NCI-H2196 treated with DMSO at 0.1 percent for 48 hours (cell line): ENCODE data around the gene AFAP1.
"Not testable (repeated sequence)": the region's sequence is repeated elsewhere in the genome, so short reads cannot be mapped to it uniquely, and the experiment has no call there.

Experiments
- DNase-seq: peaks from one replicate; lab custom pipeline; 2025; ENCODE audit not compliant: unreplicated experiment; lab: John Stamatoyannopoulos, UW

AFAP1 gene

DNA sequence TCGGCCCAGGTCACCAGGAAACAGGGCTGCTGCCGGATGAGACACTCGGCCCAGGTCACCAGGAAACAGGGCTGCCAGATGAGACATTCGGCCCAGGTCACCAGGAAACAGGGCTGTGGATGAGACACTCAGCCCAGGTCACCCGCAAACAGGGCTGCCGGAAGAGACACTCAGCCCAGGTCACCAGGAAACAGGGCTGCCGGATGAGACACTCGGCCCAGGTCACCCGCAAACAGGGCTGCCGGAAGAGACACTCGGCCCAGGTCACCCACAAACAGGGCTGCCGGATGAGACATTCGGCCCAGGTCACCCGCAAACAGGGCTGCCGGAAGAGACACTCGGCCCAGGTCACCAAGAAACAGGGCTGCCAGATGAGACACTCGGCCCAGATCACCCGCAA, 21.5 kb downstream of the AFAP1 start:
- not testable (repeated sequence) for DNase-seq

DNA sequence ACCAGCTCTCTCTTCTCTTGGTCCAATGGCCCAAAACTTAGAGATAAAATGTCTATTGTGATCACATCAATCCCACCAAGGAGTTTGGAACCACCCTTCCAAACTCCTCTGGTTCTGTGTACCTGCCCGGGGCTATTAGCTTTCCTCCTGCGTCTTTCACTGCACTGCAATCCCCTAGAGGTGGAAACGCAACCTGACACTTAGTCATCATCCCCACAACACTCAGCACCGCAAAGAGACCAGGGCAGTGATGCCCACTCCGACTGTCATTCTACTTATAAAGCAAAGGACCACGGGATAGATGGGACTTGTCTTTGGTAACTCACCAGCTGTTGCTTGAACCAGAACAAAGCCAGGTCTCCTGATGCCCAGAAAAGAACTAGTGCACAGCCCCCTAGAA, 22.0 kb downstream of the AFAP1 start:
- DNase-seq, result no peak

DNA sequence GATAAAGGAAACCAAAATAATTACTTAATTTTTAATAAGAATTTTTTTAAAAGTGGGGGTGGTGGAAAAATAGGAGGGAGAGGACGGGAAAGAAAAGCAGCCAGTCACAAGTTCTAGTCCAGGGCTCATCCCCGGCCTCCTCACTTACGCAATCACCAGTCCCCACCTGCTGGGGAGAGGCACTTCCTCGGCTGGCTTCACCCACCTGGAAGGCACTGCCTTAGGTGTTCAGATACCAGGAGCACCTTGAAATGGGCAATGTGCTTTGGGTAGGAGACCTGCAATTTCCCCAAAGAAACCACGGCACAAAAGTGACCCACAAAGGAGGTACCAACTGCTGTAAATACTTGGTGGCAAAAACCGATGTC, 23.8 kb downstream of the AFAP1 start:
- DNase-seq, result no peak

DNA sequence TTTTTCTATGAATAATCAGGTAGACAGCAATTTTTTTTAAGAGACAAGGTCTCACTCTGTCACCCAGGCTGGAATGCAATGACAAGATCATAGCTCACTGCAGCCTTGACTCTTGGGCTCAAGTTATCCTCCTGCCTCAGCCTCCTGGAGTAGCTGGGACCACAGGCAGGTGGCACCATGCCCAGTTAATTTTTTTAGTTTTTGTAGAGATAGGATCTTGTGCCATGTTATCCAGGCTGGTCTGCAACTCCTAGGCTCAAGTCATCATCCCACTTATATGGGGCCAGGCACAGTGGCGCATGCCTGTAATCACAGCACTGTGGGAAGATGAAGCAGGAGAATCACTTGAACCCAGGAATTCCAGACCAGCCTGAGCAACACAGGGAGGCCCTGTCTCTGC, 26.8 kb downstream of the AFAP1 start:
- DNase-seq, result no peak

DNA sequence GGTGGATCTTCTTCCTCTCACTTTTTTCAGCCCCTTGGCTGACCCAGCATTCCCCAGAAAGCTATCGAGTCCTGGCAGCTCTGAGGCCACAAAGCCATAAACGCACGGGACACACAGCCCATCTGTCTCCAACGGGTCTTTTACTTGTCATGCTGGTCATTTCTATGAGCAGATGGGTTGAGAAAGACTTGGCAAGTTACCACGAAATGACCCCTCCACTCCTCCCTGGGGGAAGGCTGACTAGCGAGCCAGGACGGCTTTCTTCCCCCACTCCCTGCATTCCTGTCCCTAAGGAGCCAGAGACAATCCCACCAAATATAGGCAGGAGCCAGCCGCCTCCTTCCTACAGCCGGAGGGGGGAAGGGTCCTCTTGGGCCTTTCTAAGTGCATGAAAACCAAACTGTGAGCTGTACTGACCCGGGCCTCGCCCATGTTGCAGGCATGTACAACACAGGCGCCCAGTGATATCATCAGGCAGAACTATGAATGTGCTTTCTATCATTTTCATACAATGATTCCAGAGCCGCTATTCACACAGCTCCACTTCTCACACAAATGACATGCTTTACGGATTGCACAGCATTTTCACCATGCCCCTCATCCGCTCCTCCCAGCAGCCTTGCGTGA, 28.6 kb downstream of the AFAP1 start:
- DNase-seq, result no peak

DNA sequence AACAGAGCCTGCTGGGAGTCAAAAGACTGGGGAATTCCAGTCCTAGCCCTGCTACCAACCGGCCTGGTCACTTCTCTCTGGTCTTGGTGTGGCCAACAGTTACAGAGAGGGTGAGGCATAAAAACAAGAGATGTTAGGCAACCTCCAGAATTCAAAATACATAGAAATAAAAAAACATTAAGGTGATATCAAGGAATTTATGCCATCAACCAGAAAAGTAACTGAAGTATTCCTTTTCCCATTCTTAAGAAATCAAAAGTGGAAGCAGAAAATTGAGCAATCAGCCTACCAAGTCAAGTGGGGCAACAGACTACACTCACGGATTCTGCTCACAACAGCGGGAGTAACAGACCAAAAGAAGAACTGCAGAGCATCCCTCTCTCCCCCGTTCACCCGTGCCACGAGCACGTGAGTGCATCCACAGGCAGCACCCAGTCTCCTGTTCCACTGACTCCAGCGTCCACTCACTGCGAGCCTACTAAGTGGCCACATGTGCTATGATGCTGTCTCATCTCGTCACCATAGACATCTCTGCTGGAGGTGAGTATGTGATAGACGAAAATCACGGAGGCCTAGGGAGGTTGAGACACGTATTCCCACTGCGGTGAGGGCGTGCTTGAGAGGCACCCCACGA, 29.3 kb downstream of the AFAP1 start:
- no peak for DNase-seq

DNA sequence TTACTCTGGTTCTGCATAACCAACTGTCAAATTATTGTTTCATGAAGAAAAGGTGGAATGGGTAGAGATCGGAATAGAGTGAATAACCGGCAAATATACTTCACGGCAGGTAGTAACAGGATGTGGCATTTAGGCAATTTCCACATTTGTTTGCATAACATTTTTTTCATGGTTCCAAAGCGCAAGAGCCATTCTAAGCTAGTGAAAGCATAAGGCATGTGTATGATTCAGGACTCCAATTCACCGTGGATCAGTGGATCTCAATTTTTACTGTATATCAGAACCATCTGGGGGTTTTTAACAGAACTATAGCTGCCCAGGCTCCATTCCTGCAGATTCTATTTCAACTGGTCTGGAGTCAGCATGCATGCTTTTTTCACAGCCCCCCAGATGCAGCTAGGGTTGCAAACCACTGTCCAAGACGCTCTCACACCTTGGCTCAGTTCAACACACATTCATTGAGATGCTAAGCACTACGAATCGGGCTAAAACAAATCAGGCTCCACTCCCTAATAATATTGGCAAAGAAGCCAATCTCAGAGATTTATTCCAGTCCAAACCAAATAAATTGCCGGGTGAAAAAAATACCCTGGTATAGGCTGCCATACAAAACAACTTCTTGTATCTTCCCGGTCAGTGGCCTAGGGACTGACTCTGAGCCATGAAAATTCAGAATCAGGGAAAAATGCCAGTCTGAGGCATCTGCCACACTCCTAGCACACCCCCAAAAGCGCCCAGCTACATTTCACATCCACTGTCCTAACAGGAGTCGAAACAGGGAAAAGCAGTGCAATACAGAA, 30.0 kb downstream of the AFAP1 start:
- DNase-seq, result no peak

DNA sequence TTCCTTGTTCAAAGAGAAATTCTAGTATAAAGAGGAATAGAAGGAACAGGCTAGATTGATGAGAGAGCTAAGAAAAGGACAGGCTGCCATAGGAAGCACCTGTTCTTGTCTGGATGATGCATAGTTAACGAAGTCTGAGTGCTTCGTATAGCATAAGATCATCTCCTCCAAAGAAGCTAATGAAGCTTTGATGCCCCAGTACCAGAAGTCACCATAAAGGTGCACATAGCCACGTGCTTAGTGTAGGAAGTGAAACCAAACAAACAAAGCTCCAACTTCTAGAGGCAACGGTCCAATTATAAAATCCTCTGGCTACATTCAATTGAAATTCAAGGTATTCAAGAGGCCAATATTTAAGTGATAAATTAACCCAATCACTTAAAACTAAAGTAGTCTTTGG, 31.0 kb downstream of the AFAP1 start:
- no peak for DNase-seq

DNA sequence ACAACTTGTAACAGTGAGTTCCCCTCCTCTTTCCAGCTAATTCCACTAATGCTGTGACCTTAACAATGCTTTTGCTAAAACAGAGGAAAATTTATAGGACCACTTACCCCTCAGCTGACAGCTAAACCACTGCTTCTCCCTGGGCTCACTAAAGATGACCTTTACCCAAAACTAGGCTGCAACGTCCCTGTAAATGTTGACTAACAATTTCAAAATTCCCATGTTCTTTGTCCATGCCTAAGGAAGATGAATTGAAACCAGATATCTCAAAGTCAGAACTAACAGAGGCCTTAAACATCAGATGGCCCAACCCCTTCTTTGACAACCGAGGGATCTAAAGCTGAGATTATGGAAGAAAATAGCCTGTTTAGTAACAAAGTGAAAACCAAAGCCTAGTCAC, 32.5 kb downstream of the AFAP1 start:
- no peak for DNase-seq

DNA sequence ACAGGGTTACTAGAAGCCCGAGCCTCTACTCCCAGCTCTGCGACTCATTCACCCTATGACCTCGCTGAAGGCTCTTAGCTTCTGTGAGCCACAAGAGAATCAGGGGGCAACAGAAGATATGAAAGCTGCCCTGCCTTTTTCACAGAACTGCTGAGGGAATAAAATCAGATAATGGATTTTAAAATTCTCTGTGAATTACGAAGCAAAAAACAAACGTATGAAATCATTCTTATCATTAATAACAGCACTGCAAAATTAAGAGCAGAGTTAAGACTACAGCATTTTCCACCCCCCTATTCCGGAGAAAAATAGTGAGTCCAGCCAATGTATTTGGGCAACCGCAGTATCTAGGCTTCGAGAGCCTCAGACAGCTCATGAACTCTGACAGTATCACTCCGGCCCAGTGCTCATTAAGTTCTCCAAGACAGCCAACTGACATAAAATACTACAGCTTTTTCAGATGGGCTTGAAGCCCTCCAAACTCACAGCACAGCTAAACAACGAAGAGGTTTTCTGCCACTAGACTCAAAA, 33.4 kb downstream of the AFAP1 start:
- no peak for DNase-seq

DNA sequence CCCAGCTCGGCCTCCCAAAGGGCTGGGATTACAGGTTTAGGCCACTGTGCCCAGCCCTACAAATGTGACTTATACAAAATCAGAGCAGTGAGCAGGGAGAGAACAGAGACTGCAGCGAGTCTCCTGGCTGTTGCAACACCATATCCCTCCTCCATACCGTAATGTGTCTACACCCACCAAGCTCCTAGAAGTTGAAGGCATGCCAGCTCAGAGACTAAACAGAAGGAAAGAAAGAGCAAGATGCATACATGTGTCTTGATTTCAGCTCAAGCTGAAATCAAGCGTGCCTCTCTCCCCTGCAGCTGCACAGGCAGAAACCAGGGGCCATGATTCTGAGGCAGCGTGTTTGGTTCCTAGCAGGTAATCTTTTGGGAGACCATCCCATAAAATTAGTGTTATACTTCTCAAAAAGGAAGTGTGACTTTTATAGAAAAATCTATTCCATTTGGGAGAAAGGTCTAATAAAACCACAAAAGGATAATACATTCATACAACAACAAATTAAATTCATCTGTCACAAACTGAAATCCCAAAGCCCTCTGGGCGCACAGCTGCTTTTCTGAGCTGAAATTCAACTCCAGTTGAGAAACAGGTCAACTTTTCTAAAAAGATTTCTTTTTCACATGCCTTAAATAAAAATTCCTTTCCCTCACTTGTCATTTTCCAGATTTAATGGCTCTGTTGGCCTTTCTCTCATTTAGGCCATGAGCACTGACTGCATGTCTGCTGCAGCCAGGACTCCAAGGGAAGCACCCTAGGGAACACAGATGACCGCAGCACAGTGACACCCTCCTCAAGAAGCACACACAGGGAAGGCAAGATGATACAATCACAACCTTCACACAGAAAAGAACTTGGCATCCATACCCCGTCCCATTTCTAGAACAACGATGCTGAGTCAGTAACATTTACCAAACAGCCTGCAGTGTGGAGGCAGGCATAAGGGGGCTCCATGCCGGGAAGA, 34.4 kb downstream of the AFAP1 start:
- no peak for DNase-seq

DNA sequence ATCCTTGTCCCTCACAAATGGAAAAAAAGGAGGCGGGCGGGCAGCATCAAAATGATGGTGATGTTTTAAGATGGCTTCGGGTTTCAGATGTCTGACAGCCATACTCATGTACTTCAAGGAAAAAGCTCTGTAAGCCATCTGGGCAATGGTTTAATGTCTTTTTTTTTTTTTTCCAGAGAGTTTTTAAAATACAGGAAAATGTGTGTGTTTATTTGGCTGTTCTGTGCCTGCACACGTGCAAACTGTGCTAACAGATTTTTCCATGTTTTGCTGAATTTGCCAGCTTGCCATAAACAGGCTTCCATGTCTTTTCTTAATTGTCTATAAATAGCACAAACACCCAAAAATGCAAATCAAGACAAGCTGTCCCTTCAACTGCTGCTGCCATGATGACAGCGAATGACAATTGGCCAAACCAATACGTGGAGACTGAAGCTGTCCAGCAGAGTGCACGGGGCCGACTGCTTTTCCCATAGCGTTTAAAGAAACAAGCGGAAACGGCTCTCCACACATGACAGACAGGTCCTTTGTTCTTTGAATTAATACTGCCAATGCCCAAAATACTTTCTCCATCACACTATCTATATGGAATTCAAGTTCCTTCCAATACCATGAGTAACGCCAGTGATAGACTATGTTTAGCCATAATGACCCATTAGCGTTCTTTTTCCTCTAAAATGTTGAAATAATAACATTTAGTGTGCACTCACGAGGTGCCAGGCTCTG, 35.7 kb downstream of the AFAP1 start:
- DNase-seq, result no peak

DNA sequence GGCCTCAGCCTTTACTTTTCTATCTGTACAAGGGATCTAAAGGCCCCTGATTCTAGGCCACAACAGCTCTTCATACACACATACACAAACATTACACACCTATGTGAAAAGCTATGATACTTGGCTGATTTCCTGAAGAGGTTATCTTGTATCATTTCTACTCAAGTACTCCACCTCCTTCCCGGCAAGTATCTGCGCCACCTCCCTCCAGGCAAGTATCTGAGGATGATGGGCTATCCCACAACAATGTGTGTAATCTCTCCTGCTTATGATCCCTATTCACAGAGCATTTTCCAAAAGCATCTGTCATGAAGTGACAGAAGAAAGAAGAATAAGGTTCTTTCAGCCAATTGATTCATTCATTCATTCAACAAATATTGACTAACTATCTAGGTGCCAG, 36.8 kb downstream of the AFAP1 start:
- DNase-seq, result no peak

DNA sequence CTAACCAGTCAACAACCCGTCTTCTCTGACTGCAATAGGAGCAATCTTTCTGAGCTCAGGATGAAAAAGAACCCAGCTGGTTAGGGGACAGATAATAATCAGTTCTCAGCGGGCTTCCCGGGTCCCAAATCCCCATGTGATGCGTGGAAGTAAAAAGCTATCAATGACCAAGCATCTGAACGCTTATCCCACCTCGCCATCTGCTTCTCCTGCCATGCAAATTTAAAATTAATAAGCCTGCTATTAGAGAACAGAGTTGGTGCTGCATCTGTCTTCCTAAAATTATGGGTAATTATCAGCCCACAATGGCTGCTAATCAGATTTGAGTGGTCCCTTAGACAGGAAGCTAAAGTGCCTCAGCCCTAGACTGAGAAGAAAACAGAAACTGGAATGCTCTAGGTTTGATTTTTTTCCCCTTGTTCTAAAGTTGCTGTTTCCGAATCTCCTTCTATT, 37.5 kb downstream of the AFAP1 start:
- DNase-seq, result no peak

DNA sequence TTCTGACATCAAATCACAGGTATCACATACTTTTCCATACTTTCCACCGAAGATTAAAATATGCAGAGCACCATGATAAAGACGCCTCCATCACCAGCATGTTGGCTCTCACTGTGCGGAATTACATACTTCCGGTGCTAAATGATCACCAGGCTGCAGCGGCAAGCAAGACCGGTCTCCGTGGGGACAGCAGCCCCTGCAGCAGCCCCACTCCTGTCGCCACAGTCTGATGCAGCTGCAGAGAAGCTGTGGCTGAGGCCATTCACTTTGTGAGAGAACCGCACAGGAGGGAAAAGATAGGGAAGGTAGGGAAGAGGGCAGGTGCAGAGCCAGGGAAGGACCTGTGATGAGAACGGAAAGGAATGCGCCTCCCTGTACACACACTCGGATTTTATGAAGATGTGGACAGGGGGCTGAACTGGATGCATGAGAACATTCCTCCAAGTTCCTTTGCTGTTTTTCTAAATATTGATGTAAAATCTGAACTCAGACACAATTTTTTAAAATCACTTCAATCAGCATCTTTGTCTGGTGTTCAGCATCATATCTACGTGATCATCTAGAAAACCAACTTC, 38.3 kb downstream of the AFAP1 start:
- DNase-seq, result no peak

DNA sequence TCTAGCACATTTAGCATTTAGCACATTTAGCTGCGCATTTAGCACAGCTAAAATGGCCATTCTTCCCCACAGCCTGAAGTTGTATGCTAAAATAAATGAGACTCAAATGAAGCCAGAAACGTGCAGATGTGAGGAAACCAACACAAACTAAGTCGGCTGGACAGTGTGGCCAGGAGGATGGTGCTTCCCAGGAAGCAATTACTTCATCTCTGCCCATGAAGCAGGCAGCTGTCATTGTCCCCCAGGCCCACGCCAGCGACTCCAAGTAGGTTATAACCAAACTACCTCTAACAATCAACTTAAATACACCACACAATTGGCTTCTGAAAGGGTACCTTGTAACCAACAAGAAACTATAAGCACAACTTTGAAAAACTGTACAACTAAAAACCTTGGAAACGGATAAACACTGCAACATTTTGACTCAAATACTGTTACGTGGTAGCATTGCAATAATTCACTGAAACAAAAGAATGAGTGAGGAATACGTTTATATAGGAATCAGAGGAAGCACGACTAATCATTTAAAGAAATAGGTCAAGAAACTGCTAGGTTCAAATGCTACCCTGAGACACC, 39.2 kb downstream of the AFAP1 start:
- DNase-seq, result no peak

DNA sequence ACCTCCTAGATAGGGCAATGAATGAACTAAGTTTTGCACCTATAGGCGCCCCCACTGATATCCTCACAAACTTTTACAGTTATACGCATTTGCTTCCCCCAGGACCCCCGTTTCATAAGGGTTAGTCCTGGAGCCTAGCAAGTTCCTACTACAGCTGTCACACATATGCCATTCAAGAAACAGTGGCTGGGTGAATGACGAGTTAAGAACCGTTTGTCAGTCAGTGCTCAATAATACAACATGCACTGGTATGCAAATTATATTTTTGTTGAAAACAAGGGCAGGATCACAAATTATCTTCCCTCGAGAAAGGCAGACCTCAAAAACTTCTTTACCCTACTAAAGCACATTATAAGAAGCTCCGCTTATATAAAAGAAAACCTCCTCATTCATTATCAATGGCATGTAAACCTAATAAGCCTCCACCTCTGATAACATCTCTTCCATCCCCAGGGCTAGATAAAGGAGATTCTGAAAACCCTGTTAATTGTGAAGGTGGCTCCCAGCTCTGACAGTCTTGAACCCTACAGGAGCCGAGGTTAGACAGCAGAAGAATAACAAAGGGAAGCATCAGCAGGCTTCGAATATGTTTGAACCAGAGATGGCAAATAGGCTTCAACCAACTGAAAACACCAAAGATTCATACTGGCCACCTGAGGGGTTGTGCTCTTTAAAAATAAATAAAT, 40.3 kb downstream of the AFAP1 start:
- no peak for DNase-seq

DNA sequence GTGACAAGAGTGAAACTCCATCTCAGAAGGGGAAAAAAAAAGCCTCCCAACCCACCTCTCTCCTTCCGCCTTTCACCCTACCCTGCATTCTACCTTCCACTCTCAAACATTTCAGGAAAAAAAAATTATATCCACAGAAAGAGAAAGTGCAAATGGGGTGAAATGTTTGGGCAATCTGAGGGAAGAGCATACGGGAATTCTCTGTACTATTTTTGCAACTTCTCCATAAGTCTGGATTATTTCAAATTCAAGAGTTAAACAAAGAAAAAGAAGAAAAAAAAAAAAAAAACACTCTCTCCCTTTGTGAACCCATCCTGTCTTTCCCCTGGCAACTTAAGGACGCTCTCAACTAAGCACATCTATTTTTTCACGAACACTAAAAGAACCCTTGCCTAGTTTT, 41.3 kb downstream of the AFAP1 start:
- no peak for DNase-seq

DNA sequence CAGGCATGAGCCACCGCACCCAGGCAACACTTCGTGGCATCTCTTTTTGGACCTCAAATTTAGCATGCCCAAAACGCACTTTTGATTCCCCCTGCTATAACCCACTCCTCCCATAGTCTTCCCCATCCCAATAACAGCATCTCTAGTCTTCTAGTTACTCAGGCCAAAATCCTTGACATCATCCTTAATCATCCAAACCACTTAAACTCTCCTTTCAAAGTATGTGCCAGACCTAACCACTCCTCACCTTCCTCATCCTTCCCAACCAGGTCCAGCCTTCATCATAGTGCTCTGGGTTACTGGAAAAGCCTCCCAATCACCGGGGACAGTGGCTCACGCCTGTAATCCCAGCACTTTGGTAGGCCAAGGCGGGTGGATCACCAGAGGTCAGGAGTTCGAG, 41.9 kb downstream of the AFAP1 start:
- DNase-seq, result no peak
